Measurements from ENCODE around the gene SPRR3.
"Not testable (repeated sequence)": the region's sequence is repeated elsewhere in the genome, so short reads cannot be mapped to it uniquely, and the experiment has no call there.

The SPRR3 gene

DNA sequence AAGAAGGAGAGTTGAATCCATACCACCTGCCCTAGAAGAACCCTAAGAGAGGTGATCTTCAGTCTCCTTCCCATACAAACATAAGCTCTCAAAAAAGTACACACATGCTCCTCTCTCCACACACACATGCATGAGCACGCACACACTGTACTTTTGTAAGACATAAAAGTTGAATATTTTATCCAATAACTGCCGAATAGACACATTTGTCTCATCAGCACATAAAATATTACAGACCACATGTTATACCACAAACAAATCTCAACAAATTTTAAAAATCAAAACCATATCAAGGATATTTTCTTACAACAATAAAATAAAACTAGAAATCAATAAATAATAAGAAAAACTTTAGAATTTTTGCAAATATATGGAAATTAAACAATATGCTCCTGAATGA, 15.0 kb upstream of the SPRR3 start:
- no peak for DNase-seq

DNA sequence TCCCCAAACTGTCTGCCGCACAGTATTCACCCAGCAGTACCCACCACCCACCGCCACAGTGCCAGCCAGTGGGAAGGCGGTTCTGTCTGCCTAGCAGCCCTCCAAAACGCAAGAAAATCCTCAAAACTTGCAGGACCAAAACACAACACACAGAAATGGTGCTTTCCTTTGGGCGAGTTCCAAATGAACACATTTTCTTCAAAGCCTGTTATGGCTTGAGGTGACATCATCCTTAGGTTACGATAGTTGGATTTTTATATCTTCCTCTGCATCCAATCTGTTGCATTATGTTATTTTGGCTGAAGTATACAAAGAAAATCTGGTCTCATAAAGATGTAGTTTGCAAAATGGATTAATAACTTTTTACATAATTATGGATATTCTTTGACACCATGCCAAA, 8.4 kb upstream of the SPRR3 start:
- DNase-seq = no peak

DNA sequence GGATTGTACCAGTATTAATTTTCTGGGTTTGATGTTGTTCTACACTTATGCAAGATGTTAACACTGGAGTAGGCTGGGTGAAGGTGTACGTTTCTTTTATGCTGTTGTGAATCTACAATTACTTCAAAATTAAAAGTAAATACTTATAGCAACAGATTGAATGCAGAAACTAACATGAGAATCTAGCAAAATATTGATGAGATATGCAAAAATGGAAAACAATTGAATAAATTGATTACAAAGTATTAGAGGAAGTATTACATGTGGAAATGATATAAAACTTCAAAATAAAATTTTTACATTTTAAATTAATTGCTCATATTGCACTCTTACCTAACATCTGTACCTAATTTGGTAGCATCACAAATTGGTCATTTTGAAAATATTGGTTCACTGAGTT, 5.7 kb upstream of the SPRR3 start:
- DNase-seq = no peak

DNA sequence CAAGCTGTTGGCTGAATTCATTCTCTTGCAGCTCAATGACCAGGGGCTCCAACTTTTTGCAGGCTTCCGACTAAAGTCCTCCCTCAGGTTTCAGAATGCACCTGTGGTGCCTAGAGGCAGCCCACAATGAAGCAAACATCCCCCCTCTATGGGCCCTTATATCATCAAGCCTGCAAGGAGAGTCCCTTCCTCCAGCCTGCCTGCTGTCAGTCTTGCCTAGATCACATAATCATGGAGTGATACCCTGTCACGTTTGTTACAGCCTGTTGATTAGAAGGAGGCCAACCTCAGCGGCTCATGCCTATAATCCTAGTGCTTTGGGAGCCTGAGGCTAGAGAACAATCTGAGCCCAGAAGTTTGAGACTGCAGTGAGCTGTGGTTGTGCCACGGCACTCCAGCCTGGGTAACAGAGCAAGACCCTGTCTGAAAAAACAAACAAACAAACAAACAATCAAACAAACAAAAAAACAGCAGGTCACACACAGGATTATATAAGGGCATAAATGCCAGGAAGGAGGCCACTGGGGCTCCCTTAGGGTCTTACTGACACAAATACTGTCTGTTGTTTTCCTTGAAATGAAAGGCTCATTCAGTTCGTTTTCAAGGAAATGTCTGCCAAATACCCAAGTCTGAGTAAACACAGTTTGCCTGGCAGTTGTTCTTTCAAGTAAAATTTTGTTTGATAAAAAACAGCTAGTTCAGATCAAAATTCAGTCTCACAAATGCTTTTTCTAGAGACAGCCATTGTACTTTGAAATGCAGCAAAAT, 4.7 kb upstream of the SPRR3 start:
- no peak for DNase-seq

DNA sequence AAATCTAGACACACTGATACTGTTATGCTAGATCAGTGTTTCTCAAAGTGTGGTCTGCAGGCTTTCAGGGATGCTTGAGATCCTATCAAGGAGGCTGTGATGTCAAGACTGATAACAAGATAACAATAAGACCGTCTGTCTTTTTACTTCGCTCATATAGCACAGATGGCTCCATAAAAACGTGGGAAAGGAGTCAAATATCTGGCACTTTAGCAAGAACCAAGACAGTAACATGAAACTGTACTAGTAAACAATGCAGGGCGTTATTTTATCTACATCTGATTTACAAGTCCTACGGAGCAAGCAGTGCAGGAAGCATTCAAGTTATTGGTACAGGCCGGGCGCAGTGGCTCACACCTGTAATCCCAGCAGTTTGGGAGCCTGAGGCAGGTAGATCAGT, 3.6 kb upstream of the SPRR3 start:
- peak; percentile 60 for DNase-seq

DNA sequence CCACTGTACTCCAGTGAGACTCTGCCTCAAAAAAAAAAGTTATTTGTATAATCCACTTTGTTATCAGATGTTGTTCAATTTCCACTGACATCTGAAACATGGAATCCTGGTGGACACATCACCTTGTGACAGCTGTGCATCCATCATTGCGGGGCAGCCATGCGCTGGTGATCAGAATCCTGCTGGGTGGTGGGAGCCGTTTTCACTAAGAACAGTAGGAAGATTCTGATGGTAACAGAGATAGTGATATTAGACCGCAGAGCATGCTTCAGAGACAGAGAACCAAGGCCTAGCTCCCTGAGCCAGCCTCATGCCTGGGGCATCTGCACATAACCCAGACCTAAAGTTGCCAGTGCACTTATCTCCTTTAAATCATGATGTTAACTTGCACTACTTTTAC, 3.1 kb upstream of the SPRR3 start:
- DNase-seq = no peak

DNA sequence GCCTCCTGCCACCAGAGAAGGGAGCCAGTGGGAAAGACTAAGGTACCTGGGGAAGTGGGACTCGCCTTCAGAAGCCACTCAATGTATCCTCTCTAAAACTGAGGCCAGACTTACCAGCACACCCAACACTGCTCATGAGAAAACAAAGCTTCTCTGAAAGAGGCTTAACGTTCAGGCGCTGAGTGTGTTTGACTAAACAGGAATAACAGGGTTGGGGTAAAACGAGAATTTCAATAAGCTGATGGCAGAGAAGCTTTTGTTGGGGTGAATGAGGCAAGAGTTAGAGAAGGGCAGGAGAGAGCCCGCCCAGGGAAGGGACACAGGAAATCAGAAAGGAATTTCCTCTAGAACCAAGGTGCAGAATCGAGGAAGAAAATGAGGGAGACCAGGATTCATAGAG, 1.7 kb upstream of the SPRR3 start:
- DNase-seq = no peak

DNA sequence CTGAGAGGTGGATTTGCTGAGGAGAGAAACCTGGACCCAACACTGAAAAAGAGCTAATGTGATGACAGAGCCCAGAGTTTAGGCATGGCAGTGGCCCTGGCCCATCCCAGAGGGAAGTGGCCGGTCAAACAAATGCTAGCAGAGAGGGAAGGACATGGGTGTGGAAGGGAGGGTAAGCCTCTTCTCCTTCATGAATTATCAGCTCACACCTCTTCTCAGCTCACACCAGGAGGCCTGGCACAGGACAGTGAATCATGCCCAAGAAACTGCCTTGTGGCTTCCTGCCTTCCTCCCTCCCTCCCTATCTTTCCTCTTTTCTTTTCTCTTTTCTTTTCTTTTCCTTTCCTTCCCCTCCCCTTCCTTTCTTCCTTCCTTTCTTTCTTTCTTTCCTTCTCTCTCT, 1.3 kb upstream of the SPRR3 start:
- no peak for DNase-seq

DNA sequence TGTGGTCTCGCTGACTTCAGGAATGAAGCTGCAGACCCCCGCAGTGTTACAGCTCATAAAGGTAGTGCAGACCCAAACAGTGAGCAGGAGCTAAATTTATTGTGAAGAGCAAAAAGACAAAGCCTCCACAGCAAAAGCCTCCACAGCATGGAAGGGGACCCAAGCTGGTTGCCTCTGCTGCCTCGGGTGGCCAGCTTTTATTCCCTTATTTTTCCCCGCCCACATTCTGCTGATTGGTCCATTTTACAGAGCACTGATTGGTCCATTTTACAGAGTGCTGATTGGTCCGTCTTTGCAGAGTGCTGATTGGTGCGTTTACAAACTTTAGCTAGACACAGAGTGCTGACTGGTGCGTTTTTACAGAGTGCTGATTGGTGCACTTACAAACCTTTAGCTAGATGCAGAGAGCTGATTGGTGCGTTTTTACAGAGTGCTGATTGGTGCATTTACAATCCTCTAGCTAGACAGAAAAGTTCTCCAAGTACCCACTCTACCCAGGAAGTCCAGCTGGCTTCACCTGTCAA, 9.7 kb downstream of the SPRR3 start:
- DNase-seq = not testable (repeated sequence)

DNA sequence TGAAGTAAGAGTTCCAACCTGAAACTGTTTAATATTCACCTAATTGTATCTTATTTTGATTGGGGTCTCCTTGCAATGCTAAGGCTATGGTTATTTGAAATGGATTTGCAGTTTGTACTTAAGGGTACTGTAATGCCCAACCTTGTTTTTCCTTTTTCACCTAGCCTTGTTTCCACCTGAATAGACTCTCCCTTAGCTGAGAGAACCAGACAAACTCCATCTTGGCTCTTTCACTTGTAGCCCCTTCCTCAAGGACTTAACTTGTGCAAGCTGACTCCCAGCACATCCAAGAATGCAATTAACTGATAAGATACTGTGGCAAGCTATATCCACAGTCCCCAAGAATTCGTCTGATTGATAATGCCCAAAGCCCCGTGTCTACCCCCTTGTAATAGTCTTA, 20.3 kb downstream of the SPRR3 start:
- not testable (repeated sequence) for DNase-seq

DNA sequence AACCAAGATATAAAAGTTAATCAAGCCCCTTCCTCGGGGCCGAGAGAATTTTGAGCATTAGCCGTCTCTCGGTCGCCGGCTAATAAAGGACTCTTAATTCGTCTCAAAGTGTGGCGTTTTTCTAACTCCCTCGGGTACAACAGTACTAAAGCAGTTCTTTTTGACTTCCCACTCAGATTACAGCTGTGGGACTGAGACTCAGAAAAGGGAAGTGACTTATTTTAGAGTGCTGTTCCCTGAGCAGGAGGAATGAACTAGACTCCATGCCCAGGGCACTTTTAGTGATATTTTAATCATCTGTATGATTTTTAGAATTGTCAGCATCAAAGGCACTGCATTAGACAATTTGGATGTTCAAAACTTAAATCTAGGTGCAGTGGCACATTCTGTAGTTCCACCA, 20.8 kb downstream of the SPRR3 start:
- not testable (repeated sequence) for DNase-seq

DNA sequence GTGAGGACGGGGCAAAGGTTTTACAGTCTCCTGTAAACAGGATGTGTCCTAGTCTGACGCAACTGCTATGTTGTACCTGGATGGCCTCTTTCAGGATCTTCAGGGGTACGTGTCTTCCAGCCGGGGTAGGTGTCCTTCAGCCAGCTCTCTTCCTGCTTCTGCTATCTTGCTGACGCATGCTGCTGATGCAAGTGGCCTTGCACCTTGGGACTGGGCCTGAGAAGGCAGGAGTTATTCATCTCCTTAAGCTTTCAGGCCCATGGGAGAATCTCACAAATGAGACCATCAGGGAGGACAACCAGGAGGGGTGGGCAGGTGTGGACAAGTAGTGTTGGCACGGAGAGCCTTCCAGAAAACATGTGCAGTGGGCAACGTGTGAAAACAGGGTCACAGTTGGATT, 21.6 kb downstream of the SPRR3 start:
- no peak for DNase-seq

DNA sequence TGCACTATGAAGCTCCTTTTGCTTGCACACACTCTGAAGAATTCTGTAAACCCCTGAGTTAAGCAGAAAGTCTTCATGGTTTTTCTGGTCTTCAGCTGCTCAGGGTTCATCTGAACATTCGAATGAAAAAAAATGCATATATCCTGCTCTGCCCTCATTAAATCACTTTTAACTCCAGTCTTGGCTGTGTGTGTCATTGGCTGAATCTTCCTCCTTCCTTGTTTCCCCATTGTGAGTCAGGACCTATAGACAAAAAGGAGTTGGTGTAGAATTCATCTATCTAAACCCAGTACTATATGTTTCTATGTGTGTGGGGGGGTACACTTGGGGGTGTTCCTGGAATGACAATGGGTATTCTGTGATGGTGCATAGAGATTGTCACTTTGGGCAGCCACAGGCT, 22.9 kb downstream of the SPRR3 start:
- no peak for DNase-seq

DNA sequence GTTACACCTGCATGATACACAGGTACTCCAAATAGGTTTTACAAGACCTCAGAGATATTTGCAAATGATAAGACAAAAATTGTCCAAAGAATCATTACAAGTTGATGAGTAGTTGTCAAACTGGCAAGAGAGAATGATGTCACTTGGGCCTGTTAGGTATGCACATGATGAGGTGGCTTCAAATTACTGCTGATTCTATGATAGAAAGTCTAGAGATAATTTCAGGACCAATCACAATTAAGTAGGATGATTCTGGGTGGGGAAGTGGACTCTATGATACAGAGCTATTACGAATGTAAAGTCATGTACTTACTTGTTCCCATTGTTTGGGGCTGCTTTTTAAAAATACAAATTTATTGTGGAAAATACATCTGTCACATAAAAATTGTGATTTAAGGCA, 24.2 kb downstream of the SPRR3 start:
- DNase-seq = no peak

DNA sequence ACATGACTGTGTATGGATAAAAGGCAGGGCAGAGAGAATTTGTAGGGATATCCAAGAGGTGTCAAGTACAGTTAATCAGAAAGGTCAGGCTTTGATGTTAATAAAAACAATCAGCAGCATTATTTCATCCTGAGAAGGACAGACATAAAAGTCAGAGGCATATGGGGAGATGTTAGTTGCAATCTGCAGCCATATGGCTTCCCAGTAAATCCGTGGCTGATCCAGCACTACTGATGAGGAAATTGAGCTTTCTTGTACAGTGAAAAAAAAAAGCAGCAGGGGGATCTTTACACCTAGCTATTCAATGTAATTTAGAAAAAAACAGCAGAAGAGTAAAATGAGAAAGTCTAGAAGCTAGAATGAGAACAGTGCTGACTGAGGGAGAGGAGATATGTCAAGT, 27.2 kb downstream of the SPRR3 start:
- peak; percentile 1 for DNase-seq

DNA sequence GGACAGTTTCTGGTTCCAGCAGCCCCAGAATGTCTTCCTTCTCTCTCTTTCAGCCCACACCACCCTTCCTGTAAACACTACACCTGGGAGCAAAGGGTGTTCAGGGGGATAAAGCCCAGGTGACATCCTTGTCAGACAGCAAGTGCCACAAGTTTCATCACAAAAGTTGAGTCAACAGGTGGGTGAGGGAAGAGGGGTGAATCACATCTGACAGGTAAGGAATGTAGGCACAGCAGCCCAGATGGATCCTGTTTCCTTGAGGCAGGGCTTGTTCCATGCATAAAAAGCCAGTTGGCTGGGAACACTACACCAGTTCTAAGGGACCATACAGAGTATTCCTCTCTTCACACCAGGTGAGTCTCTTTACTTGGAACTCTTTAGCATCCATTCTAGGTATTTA, 29.3 kb downstream of the SPRR3 start, which contains the start of gene SPRR1B:
SPRR1B (plus strand) TSS at position 309 of the 400 bp plus-strand sequence. CDS start 1,143 bp downstream, outside the sequence.
- DNase-seq = no peak

DNA sequence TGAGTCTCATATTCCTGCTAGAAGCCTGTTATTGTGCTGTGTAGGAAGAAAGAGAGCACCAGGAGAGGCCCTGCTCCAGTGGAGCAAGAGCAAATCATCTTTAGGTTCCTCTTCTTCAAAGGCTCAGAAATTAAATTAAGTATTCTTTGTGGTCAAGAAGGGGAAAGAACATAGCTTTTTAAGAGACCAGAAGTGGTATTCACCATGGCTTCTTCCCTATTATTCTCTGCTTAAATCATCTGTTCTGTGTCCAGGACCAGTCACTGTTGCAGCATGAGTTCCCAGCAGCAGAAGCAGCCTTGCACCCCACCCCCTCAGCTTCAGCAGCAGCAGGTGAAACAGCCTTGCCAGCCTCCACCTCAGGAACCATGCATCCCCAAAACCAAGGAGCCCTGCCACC, 30.5 kb downstream of the SPRR3 start:
- DNase-seq = no peak

DNA sequence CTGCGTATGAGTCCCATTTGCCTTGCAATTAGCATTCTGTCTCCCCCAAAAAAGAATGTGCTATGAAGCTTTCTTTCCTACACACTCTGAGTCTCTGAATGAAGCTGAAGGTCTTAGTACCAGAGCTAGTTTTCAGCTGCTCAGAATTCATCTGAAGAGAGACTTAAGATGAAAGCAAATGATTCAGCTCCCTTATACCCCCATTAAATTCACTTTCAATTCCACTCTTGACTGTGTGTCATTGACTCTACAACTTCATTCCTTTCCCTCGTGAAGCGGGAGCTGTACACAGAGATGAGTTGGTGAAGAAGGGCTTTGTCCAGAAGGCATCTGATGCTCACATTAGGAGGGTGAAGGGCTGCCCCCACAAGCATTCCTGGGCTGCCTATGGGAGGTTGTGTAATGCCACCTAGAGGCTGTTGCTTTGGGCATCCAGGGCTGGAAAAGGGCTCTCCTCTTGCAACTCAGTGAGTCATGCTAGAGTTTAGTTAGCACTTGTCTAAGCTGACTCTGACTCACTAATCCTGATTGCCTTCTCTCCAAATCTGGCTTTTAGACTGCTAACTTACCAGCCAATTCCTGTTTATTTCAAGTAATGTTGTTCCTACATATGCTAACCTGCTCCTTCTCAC, 31.2 kb downstream of the SPRR3 start:
- DNase-seq = no peak

DNA sequence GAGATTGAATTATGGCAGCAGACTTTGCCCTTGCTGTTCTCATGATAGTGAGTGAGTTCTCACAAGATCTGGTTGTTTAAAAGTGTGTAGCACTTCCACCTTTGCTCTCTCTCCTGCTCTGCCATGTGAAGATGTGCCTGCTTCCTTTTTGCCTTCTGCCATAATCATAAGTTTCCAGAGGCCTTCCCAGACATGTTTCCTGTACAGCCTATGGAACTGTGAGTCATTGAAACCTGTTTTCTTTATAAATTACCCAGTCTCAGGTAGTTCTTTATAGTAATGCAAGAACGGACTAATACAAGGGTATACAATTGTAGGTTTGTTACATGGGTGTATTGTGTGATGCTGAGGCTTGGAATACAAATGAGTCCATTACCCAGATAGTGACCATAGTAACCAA, 33.7 kb downstream of the SPRR3 start:
- DNase-seq = no peak

DNA sequence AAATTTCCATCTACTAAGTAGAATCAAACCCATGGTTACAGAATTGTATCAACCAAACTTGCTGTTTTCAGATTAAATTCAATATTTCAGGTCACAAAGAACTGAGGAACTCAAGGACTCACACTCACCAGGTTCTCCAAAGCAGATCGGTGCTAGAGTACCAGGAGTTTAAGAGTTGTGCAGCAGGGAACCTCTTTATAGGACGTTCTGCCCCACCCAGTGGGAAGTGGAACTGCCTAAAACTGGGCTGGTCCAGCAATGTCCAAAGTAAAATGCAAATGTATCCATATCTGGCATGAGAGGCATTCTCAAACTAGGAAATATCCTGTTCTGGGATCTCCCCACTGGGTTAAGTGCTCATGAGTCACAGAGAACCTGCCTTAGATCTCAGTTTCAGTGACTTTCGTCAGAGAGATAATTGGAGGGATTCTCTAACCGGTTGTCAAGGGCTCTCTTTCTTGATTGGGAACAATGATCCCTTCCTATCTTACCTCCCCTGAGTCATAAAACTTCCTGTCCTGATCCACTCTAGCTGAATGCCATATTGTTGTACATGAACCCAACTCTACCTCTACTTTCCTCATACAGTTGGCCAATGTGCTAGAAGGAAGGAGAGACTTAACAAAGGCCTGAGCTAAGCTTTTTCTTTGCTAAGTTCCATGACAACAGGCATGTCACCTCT, 39.5 kb downstream of the SPRR3 start, which contains the start of gene SPRR2D:
SPRR2D (minus strand) TSS at position 171 of the 682 bp plus-strand sequence. CDS start 774 bp downstream, outside the sequence.
- no peak for DNase-seq

DNA sequence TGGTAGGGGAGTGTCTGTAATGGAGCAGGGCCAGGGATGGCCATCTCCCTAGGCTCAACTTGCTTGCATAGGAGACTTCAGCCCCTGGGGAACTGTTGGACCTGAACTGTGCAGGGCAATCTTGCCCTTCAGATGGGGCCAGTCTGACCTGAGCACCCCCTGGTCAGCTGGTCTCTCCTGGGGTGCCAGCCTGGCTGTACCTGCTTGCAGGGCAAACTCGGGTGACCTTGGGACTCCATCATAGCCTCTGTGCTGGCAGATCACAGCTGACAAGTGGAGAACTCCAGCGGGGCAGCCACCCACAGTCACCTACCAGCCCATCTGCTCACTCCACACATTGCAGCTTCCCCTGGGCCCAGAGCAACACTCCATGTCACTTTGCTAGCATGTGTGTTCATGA, 47.7 kb downstream of the SPRR3 start:
- DNase-seq = no peak

Data from NCI-H2171 (cell line).